ENCODE data around the gene ISG15.

DNA sequence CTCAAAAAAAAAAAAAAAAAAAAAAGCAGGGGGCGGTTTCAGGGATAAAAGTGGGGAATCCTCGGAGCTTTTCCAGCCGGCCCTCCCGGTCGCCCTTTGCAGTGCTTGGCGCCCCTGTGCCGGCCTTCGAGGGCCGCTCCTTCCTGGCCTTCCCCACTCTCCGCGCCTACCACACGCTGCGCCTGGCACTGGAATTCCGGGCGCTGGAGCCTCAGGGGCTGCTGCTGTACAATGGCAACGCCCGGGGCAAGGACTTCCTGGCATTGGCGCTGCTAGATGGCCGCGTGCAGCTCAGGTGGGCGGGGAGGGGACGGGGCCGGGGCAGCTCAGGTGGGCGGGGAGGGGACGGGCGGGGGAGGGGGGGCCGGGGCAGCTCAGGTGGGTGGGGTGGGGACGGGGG is 35.5 kb downstream of the ISG15 start:
- TF ChIP-seq, protein P1, sequence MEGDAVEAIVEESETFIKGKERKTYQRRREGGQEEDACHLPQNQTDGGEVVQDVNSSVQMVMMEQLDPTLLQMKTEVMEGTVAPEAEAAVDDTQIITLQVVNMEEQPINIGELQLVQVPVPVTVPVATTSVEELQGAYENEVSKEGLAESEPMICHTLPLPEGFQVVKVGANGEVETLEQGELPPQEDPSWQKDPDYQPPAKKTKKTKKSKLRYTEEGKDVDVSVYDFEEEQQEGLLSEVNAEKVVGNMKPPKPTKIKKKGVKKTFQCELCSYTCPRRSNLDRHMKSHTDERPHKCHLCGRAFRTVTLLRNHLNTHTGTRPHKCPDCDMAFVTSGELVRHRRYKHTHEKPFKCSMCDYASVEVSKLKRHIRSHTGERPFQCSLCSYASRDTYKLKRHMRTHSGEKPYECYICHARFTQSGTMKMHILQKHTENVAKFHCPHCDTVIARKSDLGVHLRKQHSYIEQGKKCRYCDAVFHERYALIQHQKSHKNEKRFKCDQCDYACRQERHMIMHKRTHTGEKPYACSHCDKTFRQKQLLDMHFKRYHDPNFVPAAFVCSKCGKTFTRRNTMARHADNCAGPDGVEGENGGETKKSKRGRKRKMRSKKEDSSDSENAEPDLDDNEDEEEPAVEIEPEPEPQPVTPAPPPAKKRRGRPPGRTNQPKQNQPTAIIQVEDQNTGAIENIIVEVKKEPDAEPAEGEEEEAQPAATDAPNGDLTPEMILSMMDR (IDR thresholded peaks at IDR 0.05): no peak
- TF ChIP-seq CHD2 (IDR thresholded peaks at IDR 0.05; ENCODE audit: low read length, partially characterized antibody) (no peak), EP300 (IDR thresholded peaks at IDR 0.05; ENCODE audit: borderline replicate concordance in 1 of 2, low read depth in 1 of 2, low read length in 1 of 2) (no peak), SIN3A (IDR thresholded peaks at IDR 0.05; ENCODE audit: borderline replicate concordance, low read depth, low read length) (no peak), RAD21 (IDR thresholded peaks at IDR 0.05; ENCODE audit: low read length) (no peak), RFX5 (IDR thresholded peaks at IDR 0.05; ENCODE audit: low read length) (no peak), MXI1 (IDR thresholded peaks at IDR 0.05; ENCODE audit: low read depth, low read length) (no peak), JUND (IDR thresholded peaks at IDR 0.05) (no peak), GABPA (IDR thresholded peaks at IDR 0.05; ENCODE audit: low read depth) (no peak), ELF1 (IDR thresholded peaks at IDR 0.05) (no peak), GATA2 (CRISPR knock-in tag; IDR thresholded peaks at IDR 0.05) (no peak), RCOR1 (IDR thresholded peaks at IDR 0.05; ENCODE audit: low read length) (no peak), TCF12 (IDR thresholded peaks at IDR 0.05) (no peak)
- TF ChIP-seq, protein P2, sequence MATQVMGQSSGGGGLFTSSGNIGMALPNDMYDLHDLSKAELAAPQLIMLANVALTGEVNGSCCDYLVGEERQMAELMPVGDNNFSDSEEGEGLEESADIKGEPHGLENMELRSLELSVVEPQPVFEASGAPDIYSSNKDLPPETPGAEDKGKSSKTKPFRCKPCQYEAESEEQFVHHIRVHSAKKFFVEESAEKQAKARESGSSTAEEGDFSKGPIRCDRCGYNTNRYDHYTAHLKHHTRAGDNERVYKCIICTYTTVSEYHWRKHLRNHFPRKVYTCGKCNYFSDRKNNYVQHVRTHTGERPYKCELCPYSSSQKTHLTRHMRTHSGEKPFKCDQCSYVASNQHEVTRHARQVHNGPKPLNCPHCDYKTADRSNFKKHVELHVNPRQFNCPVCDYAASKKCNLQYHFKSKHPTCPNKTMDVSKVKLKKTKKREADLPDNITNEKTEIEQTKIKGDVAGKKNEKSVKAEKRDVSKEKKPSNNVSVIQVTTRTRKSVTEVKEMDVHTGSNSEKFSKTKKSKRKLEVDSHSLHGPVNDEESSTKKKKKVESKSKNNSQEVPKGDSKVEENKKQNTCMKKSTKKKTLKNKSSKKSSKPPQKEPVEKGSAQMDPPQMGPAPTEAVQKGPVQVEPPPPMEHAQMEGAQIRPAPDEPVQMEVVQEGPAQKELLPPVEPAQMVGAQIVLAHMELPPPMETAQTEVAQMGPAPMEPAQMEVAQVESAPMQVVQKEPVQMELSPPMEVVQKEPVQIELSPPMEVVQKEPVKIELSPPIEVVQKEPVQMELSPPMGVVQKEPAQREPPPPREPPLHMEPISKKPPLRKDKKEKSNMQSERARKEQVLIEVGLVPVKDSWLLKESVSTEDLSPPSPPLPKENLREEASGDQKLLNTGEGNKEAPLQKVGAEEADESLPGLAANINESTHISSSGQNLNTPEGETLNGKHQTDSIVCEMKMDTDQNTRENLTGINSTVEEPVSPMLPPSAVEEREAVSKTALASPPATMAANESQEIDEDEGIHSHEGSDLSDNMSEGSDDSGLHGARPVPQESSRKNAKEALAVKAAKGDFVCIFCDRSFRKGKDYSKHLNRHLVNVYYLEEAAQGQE (IDR thresholded peaks at IDR 0.05; ENCODE audit: low read depth, low read length): no peak
